Stimulated activated CD4-positive, alpha-beta T cell treated with anti-CD3 and anti-CD28 coated beads, Interleukin-12 subunit alpha, Interleukin-12 subunit beta, amount 100 ng/mL, for 24 hours (primary cell): ENCODE data around the gene TNIP1.

Experiments used
- DNase-seq, 2 experiments: peaks; one replicate each; pipeline ENCODE4 v3.0.0-alpha.2; 2020; ENCODE audit warnings: low read depth in 2 of 2

The TNIP1 gene

DNA sequence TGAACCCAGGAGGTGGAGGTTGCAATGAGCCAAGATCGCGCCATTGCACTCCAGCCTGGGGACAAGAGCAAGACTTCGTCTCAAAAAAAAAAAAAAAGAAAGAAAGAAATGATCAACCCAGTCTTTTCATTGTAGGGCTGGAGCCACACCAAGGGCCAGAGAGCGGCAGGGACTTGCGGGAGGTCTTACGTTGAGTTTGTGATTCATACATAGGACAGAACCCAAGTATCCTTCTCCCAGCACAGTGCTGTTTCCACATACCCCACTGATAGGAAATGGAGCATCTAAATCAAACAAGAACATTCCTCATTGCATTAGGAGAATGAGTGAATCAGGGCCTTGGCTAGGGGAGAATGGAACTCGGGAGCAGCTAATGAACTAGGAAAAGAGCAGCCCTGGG, 3.5 kb upstream of the TNIP1 start:
- DNase-seq, result no peak

DNA sequence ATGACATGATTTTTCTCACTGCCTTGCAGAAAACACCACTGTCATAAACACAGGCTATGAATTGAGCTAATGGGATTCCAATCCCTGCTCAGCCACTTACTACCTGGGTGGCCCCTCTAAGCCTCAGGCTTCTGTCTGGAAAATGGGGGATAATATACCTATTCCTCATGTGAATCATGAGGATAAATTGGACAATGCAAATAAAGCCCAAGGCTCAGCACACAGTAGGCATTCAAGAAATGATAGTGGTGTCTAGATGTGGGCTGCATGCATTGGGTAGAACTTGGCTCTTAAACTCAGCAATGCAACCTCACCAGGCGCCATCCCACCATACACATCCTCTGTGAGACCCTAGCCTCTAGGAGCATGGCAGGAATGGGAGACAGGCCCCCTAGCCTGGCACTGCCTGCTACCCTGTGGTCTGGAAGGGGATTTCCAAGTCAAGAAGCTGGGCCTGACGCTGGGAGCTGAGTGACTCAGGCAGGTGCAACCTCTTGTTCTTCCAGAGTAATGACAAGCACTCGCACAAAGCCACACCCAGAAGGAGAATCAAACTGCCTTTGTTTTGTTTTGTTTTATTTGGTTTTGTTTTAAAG, 2.3 kb upstream of the TNIP1 start:
- DNase-seq, result peak; percentile 57 to 62

DNA sequence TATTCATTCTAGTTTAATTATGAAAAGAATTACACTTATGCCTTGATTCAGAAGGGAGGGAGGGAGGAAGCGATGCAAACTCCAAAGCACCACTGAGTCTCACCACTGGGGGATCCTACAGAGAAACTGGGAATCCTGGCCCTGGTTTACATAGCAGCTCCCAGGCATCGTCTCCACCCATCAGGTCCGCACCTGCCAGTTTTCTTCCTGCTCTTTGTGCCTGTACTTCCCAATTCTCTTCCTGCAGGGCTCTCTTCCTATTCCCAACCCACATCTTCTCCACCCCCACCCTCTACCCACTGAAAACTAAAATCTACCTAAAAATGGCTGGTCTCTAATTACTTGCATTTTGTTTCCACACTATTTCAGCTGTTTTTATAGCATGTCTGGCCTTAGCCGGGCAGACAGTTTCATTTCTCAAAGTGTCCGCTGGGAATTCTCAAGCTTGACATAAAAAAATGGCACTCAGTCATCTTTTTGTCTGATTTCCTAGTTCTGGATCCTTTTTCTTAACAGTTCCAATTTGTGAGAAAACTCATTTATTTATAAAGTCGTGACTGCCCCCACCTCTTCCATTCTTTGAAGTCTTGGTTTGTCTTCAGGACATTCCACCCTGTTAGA, 1.6 kb upstream of the TNIP1 start:
- no peak for DNase-seq

DNA sequence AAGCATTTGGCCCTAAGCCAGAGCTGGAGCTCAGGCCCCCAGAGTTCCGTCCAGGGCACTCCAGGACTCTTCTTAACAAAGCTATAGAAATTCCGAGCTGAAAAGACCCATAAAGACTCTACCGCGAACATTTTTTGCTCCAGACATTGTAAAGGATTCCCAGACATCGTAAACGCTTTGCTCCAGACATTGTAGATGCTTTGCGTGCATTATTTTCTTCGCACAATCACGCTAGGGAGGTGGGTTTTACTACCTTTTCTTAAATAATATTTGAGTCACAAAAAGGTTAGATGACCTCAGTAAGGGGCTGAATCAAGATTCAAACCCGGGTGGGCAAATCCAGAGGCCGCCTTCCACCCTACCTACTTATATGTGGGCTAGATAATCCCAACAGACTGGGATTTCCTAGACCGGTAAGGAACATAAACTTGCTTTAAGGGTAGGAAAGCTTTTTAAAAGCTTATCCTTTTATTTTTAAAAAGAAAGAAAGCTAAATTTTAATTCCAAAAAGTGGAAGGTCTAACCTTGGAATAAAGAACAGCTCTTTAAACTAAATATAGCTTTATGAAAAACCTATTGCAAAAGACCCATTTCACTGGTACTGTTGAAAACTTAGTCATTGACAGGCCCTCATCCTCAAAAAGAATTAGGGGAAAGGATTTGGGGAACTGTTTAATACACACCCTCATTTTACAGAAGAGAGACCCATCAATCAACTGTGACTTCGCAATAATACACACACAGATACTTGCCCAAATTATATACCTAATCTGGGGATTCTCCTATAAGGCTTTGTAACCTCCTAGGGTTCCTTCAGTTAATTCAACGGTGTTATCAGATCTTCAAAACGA, 822 bp upstream of the TNIP1 start:
- no peak for DNase-seq

DNA sequence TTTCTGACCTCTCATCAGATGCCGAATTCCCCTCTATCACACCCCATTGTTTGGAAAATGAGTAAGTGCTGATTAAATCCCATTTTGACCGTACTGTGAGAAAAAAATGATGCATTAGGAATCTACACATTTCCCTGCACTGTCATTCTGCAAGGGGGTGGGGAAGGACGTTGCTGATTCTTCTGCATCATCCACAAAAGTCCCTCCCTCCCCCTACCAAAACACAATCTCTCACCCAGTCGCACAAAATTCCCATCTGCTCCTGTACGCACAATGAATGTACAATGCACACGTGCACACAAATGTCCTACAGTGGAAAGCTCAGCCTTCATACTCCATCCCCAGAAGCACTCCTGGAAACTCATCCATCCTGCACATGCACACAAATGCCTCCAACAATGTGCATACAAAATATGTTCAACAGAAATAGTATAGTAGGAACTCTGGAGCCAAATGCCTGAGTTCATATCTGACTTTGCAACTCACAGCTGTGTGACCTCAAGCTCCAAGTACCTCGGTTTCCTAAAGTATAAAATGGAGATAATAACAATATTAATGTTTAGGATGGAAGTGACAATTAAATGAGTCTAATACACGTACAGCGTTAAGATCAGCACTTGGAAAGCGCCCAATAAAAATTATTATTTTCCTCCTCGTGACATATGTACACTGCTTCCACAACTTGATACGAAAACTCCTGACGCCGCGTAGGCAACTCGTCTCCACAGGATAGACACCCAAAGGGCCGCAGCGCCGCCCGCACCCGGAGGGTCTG, 809 bp downstream of the TNIP1 start:
- peak in 1 of 2 experiments; percentile 47 for DNase-seq

DNA sequence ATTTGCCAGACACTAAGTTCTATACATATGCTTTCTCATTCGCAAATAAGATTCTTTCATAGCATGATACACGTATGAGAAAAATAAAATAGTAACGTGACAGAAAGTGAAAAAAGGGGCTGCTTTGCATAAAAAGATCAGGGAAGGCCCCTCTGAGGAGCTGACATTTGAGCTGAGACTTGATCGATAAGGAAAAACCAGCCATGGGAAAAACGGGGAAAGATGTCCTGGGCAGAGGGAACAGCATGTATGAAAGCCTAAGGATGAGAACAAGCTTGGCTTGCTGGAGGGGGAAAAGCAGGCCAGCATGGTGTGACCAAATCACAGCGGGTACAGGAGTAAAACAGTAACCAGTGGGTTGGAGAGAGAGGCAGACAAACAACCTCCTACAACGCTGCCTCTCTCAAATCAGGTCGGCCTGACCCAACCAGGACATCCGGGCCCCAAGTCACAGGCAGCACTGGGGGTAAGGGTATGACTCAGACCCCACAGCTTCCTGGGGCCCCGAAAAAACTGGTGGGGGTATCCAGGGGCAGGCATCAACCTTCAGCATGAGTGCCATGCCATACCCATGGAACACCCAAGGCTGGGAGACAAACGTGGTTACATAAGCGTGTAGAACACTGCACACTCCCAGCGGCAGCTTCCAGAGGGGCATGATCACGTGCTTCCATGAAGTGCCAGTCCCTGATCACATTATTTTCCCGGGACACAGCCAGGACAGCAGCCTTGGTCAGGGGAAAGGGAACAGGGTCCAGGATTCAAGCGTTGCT, 2.2 kb downstream of the TNIP1 start:
- peak; percentile 54 to 70 for DNase-seq

DNA sequence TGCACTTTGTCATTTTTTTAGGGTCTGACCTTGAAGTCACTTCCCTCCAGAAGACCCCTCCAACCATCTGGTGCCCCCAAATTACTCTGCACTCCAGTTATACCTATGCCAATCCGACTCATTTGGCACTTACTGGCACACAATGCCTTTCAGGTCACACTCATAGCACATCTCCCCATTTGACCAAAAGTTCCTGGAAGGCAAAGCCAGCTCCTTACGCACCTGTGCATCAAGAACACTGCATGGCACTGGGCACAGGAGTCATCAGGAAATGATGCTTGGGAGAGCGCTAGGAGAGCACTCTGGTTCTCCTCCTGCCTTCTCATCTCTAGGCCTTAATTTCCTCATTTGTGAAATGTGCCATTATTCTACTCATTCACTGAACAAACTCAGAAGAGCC, 2.9 kb downstream of the TNIP1 start:
- DNase-seq, result no peak

DNA sequence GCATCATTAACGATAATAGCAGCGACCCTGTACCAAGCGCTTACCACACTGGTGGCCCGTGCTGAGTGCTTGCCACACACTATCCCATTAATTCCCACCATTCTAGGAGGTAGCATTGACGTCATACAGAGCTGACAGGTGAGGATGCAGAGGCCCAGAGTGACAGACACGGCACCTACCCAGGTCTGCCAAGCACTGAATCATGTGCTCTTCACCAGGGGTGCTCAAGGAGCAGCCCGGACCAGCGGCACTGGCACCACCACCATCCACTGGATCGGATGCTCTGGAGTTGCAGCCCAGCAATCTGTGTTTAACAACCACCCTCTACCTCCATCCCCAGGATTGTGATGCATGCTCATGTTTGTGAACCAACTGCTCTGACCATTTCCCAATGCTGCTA, 3.4 kb downstream of the TNIP1 start:
- DNase-seq, result no peak

DNA sequence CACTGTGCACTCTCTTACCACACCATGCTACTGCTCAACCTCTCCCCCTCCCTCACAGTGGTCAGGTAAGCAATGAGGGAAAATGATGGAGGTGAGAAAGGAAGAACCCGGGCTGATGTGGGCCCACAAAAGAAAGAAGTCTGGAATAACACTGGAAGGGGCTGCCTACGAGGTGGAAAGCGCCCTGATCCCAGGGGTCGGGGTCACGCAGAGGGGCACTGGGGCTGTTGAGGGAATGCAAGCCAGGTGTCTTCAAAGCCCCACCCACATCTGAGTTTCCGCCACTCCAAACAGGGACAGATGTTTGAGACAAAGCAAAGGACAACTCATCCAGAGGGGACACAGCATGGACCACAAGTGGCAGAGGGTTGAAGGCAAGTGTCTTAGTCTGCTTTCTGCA, 4.2 kb downstream of the TNIP1 start:
- no peak for DNase-seq

DNA sequence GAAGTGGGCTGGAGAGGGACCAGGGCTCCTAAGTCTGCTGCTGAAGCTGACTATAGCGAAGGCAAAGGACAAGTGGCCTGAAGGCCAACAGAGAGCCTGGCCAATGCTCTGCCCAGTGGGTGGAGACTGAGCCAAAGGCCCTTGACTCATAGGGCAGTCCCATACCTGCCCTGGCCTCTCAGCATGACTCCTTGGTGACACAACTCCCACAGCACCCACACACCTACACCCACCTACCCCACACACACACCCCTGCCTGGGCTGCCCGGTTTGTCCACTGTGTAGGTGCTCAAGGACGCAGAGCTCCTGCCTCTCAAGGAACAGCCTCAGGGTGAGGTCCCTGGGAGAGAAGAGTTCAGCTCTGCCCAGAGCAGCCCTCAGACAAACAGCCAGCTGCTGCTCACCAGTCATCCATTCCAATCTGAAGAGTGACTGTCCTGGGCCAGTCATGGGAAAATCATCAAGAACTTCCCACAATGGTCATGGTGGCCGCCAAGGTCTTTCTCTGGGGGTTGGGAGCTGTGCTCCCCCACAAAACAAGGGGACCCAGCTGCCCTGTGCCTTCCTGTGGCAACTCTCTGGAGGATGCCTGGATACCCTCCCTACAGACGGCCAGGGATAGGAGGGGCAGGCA, 5.0 kb downstream of the TNIP1 start:
- no peak for DNase-seq

DNA sequence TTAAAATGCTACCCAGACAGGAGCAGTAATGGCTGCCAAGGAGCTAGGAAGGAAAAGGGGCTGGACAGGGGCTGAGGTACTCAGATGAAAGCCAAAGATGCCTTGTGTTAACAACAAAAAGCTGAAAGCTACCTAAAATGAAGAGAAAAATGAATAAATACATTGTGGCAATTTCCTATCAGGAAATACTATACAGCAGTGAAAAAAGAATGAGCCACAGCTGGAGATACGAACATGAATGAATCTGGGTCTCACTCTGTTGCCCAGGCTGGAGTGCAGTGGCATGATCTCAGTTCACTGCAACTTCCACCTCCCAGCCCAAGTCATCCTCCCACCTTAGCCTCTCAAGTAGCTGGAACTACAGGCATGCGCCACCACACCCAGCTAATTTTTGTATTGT, 6.3 kb downstream of the TNIP1 start:
- no peak for DNase-seq

DNA sequence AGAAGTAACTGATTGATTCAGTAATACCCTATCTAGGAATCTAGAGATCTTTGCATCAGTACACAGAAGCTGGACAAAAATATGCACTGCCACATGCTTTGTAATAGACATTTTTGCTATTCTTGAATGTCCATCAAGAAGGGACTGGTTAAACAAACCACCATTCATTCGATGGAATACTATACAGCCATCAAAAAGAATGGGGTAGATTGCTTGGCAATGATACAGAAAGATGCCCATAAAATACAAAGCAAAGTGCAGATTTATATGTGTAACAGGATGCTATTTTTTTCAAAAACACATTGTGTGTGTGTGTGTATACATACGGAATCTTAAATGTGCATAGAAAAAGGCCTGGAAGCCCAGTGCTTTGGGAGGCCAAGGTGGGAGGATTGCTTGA, 7.6 kb downstream of the TNIP1 start:
- no peak for DNase-seq

DNA sequence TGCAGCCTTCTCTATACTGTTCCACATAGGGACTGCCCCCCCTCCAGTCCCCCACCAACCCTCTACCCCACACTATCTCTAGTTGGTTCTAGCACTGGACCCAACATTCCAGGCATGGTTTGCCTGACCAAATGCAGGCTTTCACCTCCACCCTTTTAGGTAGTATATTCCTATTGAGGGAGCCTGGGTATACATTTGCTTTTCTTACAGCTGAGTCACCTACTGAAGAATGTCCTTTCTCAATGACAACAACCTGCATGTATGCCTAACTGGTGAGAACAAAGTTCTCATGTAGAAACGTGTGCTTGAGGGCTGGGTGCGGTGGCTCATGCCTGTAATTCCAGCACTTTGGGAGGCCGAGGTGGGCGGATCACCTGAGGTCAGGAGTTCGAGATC, 8.2 kb downstream of the TNIP1 start:
- no peak for DNase-seq

DNA sequence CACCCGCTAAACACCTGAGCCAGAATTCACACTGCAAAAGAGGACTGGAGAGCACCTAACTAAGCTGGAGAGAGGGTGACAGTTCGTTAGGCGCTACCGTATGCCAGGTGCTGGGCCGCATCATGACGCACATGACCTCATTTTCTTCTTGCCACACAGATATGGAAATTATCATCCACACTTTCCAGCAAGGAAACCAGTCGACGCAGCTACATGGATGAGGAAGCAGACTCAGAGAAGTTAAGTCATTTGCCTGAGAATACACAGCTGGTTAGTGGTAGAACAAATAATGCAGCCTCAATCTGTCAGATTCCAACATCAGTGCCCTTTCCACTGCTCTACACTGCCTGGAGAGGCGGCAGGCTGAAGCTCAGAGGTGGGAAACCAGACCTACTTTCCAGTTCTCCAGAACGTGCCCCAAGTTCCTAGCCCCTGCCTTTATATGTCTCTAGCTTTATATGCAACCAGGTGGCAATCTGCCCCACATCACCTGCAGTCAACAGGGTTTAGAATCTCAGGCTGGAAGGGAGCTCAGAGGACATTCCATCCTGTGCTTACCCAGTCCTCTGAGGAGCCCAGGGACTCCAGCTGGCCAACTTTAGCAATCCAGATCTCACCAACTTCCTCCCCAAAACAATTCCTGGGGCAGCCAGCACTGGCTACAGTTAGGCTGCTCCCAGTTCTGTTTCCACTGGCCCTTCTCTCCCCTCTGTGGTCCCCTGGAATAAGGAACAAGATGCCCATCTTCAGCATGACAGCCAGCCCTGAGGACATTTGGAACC, 8.8 kb downstream of the TNIP1 start:
- DNase-seq, result no peak

DNA sequence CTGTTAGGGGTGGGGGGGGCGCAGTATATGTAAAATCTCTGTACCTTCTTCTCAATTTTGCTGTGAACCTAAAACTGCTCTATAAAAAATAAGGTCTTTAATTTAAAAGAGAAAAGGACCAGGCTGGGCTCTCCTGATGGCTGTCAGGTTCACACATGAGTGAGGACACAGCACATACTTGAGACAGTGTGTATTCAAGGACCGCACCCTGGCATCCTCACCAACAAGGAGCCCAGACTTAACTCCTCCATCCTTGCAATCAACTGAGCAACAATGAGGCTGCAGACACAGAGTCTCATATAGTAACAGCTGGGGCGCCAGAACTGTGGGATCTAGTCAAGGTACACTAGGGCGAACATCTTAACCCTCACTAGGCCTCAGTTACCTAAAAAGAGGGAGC, 9.8 kb downstream of the TNIP1 start:
- no peak for DNase-seq

DNA sequence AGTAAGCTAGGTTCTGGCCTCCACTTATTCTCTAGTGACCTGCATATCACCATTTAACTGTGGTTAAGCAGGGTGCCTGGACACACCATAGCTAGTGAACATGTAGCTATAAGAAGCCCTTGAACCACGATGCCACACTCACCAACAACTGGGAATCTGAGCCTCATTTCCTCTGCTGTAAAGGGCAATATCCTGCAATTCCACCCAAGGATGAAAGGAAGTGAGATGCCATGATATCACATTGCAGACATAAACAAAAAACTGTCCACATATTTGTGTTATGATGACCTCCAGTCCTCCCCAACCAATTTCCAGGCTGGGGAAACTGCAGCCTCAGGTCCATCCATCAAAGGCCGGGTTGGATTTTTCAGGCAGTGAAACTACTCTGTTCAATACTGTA, 10.4 kb downstream of the TNIP1 start:
- no peak for DNase-seq

DNA sequence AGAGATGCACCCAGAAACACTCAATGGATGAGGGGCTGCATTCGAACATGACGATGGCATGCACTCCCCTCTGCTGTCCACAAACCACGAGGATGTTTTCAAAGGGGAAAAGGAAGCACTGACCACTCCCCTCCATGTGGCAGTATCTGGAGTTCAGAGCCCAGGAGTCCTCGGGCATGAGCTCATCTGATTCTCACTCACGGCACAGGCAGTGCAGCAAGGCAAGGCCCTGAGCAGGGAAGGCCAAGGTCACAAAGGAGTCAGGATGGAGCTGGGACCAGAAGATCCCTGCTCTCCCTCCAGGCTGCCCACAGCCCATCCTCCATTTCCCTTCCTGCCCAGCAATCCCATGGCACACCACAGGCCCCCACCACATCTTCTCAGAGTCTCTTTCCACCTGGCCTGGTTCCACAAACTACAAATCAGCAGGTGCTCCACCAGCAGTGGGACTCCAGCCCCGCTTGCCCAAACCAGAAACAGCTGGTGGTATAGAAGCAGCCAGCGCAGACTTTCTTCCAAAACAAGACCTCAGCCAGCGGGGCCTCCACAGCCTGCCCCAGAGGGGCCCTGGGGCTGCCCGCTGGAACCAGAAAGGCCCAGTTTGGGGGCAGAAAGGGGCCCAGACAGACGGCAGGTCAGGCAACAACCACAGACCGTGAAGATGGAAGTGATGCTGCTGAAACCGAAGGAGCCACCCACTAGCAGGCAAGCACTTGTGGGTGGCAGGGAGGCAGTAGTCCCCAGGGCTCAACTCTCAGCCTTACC, 12.2 kb downstream of the TNIP1 start:
- DNase-seq, result peak; percentile 19 to 40

DNA sequence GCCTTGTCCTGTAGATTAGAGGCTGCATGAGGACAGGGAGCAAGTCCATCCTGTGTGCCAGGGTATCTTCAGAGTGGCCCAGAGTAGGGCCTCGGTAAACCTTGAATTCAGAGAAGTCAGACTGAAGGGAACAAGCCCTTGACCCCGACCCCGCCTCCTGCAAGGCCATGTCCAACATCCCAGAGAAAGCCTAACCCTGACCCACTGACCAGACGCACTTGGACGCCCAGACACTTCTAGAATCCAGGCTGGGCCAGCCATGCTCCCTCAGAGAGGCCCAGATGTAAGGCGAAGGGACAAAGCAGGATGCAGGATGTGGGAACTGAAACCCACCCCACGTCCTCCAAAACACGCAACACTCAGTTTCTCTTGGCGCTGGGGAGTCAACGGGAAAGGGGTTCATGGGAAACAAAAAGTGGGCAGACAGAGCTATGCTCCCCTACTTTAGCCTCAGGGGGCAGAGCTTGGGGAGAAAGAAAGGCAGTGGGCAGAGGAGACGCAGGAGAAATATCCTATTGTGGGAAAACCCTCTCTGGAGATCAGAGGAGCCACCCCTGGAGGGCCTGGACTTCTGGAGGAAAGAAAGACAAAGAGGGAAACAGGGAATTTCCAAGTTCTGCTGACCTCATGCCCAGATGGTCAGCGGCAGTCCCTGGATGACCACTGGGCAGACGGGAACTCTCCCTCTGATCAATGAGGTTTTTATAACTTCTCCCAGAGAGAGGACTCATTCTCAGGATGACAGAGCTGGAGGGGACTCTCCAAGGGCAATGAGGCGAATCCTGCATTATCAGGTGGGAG, 13.0 kb downstream of the TNIP1 start:
- no peak for DNase-seq

DNA sequence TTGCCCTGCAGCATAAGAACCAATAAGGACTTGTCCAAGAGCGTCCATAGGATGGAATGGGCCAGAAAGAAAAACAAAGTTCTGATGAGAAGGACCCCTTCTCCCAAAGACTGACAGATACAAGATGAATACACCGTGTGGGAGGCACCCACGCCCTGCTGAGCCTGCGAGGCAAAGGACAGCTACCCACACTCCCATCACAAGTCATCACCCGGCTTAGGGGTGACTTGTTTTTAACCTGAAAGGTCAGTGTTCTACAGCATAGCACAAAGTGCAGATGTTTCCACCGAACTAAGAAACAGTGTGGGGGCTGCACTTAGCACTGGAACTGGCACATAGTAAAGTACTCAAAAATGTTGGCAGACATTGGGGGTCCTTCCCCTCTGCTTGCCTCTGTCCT, 13.9 kb downstream of the TNIP1 start:
- no peak for DNase-seq
